ENCODE data around the gene THUMPD1. TPM values are rescaled to one million over a fixed set of nuclear protein-coding genes. Genes with fewer than 3 reads are reported as not detected.
A peak's percentile ranks its signal among the peaks of the same experiment; 100 is the strongest.
"Not testable (repeated sequence)": the region's sequence is repeated elsewhere in the genome, so short reads cannot be mapped to it uniquely, and the experiment has no call there.

THUMPD1 gene
- total RNA-seq, 1 donor from 2014 or later = 40.7 TPM

DNA sequence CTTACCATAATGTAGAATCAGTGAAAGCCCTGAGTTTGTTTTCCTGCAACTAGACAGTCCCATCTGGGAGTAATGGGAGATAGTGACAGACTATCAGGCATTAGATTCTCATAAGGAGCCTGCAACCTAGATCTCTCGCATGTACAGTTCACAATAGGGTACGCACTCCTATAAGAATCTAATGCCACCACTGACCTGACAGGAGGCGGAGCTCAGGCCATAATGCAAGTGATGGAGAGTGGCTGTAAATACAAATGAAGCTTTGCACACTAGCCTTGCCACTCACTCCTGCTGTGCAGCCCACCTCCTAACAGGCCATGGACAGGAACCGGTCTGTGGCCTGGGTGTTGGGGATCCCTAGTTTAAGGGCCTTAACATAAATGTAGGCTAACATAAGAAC, 21.4 kb downstream of the THUMPD1 start:
- intact Hi-C loops (cut with DNase I) = no loop called here
- no peak for ATAC-seq

DNA sequence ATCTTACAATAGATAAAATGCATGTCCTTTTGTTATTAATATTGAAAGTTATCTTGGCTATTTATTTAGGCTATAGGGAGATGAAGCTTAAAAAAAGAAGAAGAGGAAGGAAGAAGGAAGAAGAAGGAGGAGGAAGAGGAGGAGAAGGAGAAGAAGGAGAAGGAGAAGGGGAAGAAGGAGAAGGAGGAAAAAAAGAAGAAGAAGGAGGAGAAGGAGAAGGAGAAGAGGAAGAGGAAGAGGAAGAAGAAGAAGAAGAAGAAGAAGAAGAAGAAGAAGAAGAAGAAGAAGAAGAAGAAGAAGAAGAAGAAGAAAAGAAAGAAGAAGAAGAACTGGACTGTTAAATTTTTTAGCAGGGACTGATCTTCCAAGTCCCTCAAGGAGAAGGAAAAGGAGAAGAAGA, 23.9 kb downstream of the THUMPD1 start:
- H3K27ac ChIP-seq; H3K9me3 ChIP-seq; ATAC-seq; H3K4me3 ChIP-seq; H3K27me3 ChIP-seq; H3K4me1 ChIP-seq; intact Hi-C loops (cut with DNase I); DNase-seq; H3K36me3 ChIP-seq: not testable (repeated sequence)

More for the DNA sequence above, 21.4 kb downstream of the THUMPD1 start:
- Histone ChIP-seq H3K4me3 (no peak overlapping the region), H3K27ac (no peak overlapping the region), H3K36me3 (no peaks in the 10 kb centered on the region), H3K4me1 (no peaks in the 10 kb centered on the region), H3K27me3 (no peaks in the 10 kb centered on the region), H3K9me3 (no peaks in the 10 kb centered on the region)
- DNase-seq = no peak
- TF ChIP-seq, protein P1, sequence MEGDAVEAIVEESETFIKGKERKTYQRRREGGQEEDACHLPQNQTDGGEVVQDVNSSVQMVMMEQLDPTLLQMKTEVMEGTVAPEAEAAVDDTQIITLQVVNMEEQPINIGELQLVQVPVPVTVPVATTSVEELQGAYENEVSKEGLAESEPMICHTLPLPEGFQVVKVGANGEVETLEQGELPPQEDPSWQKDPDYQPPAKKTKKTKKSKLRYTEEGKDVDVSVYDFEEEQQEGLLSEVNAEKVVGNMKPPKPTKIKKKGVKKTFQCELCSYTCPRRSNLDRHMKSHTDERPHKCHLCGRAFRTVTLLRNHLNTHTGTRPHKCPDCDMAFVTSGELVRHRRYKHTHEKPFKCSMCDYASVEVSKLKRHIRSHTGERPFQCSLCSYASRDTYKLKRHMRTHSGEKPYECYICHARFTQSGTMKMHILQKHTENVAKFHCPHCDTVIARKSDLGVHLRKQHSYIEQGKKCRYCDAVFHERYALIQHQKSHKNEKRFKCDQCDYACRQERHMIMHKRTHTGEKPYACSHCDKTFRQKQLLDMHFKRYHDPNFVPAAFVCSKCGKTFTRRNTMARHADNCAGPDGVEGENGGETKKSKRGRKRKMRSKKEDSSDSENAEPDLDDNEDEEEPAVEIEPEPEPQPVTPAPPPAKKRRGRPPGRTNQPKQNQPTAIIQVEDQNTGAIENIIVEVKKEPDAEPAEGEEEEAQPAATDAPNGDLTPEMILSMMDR (IDR thresholded peaks at IDR 0.05) = no peak

DNA sequence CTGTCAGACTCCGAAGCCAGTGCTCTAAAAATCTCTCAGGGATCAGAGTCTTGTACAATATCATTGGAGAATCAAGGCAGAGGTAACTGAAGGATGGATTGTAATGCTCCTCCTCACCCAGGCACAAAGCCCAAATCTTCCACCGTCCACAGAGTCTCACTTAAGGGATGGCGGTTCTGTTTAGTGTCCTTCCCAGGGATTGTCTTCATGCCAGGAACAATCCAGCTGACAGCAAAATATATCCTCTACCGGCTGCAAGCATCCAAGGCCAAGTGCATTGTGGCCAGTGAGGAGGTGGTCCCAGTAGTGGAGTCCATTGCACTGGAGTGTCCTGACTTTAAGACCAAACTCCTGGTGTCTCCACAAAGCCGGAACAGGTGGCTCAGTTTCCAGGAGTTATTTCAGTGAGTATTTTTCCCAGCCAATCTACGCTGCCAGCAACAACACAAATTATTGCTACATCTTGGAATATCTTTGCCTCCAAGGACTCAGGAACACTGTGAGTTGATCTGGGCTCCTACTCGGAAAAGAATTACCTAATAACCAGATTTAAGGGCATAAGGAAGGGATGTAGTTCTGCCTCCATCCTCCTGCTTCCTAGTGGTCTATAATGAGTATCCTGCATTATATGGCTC, 30.2 kb downstream of the THUMPD1 start:
- no peaks in the 10 kb centered on the region for H3K36me3 ChIP-seq
- H3K9me3 ChIP-seq = no peaks in the 10 kb centered on the region
- ATAC-seq (no peak), DNase-seq (no peak)
- no peaks in the 10 kb centered on the region for H3K27me3 ChIP-seq
- TF ChIP-seq, protein P1 (IDR thresholded peaks at IDR 0.05) = no peak
- H3K4me3 ChIP-seq = no peak overlapping the region
- H3K4me1 ChIP-seq = no peaks in the 10 kb centered on the region
- intact Hi-C loops (cut with DNase I) = no loop called here
- H3K27ac ChIP-seq = no peak overlapping the region

DNA sequence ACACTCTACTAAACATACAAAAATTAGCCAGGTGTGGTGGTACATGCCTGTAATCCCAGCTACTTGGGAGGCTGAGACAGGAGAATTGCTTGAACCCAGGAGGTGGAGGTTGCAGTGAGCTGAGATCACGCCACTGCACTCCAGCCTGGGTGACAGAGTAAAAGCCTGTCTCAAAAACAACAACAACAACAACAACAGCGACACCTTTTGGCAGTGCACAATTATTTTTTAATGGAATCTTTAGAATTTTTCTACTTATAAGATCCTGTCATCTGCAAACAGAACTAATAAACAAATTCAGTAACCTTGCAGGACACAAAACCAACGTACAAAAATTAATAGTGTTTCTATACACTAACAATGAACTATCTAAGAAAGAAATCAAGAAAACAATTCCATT, 33.5 kb downstream of the THUMPD1 start:
- ATAC-seq; H3K4me3 ChIP-seq; H3K36me3 ChIP-seq; H3K27ac ChIP-seq; intact Hi-C loops (cut with DNase I); H3K9me3 ChIP-seq; H3K27me3 ChIP-seq; DNase-seq; H3K4me1 ChIP-seq: not testable (repeated sequence)
- TF ChIP-seq, protein P1 (IDR thresholded peaks at IDR 0.05) = peak; percentile 38

DNA sequence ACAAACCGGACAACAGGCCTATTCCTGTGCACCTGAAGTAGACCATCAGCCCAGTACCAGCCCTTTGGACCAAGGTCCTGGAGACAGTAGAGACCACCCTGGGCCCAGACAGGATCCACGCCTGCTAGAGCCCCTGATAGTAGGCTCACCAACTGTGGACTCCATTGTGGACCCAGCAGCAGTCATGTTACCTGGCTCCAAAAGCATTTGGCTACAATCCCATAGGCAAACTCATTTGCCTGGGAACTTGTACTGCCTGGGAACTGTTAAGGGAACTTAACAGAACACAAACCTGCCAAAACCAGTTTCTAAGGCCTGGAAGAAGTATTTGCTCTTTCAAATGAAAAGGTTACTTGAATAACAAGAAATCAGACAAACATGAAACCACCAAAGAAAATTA, 34.2 kb downstream of the THUMPD1 start:
- no peak for DNase-seq
- no peaks in the 10 kb centered on the region for H3K36me3 ChIP-seq
- no peak overlapping the region for H3K4me3 ChIP-seq
- peak; percentile 81 for ATAC-seq
- no peaks in the 10 kb centered on the region for H3K9me3 ChIP-seq
- intact Hi-C loops (cut with DNase I) = no loop called here
- H3K4me1 ChIP-seq = no peaks in the 10 kb centered on the region
- H3K27ac ChIP-seq = no peak overlapping the region
- H3K27me3 ChIP-seq = no peaks in the 10 kb centered on the region
- TF ChIP-seq, protein P1 (IDR thresholded peaks at IDR 0.05) = no peak

DNA sequence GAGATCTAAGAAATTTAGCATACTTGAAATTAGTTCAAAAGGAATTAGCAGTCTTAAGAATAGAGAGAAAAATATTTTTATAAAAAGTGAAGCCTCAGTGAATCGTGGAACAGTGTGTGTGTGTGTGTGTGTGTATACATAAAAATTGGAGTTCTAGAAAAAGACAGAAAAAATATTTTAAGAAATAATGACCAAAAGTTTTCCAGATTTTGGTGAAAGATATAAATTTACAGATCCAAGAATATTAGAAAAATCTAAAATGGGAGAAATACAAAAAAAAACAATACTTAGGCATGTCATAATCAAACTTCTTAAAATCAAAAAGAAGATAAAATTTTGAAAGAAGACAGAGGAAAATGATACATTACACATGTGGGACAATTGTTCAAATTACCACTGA, 35.6 kb downstream of the THUMPD1 start:
- H3K4me3 ChIP-seq; intact Hi-C loops (cut with DNase I); H3K4me1 ChIP-seq; H3K27me3 ChIP-seq; DNase-seq; ATAC-seq; H3K36me3 ChIP-seq; H3K9me3 ChIP-seq; H3K27ac ChIP-seq: not testable (repeated sequence)

DNA sequence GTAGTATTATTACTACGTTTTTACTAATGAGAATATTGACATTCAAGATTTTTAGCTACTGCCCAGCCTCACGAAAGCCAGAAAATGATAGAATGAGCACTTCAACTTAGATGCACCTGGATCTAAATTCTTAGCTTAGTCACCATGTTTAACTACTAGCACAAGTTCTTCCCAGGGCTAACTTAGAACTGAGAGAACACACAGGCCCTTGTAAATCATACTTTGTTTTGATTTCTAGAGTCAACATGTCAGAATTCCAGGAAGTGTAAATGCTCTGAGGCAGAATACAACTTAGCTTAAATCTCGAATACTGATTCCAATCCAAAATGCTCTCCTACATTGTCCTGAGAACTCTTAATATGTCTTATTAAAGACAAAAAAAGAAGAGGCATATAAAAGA, 37.3 kb downstream of the THUMPD1 start:
- Histone ChIP-seq H3K27me3 (no peaks in the 10 kb centered on the region), H3K4me1 (no peaks in the 10 kb centered on the region), H3K9me3 (no peaks in the 10 kb centered on the region), H3K4me3 (no peak overlapping the region), H3K27ac (no peak overlapping the region), H3K36me3 (no peaks in the 10 kb centered on the region)
- TF ChIP-seq, protein P1 (IDR thresholded peaks at IDR 0.05) = no peak
- DNase-seq = no peak
- peak; percentile 32 for ATAC-seq
- intact Hi-C loops (cut with DNase I) = no loop called here

DNA sequence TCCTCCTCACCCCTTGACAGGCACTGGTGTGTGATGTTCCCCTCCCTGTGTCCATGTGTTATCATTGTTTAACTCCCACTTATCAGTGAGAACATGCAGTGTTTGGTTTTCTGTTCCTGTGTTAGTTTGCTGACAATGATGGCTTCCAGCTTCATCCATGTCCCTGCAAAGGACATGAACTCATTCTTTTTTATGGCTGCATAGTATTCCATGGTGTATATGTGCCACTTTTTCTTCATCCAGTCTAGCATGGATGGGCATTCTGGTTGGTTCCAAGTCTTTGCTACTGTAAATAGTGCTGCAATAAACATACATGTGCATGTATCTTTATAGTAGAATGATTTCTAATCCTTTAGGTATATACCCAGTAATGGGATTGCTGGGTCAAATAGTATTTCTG, 39.9 kb downstream of the THUMPD1 start:
- ATAC-seq; H3K36me3 ChIP-seq; H3K27me3 ChIP-seq; H3K9me3 ChIP-seq; DNase-seq; H3K4me1 ChIP-seq; intact Hi-C loops (cut with DNase I); H3K27ac ChIP-seq; H3K4me3 ChIP-seq: not testable (repeated sequence)
